Panc1 (cell line): ENCODE data around the gene AMZ1.

ENCODE experiments used
- POLR2AphosphoS5 ChIP-seq: IDR thresholded peaks from 2 replicates; pipeline ENCODE4 v1.6.1; 2012; ENCODE audit warnings: mild to moderate bottlenecking, low read depth, low read length, moderate library complexity
- SIN3A ChIP-seq: IDR thresholded peaks from 2 replicates; pipeline ENCODE4 v1.6.1; 2012; ENCODE audit warnings: low read depth, mild to moderate bottlenecking, low read length, moderate library complexity, borderline replicate concordance; ENCODE audit not compliant: insufficient read depth
- TF ChIP-seq, protein P1 (sequence below): fragments of 450-650 bp; IDR thresholded peaks from 2 replicates; pipeline ENCODE4 v1.5.1; 2017; ENCODE audit warnings: mild to moderate bottlenecking
- TF ChIP-seq, protein P2 (sequence below), 2 experiments: IDR thresholded peaks; 2 replicates each; pipeline ENCODE4 v1.6.1; 2011 to 2012; ENCODE audit warnings: low read depth in 2 of 2, control low read depth in 1 of 2, low read length in 1 of 2, mild to moderate bottlenecking in 1 of 2, moderate library complexity in 1 of 2; ENCODE audit not compliant: insufficient read depth in 1 of 2

DNA sequence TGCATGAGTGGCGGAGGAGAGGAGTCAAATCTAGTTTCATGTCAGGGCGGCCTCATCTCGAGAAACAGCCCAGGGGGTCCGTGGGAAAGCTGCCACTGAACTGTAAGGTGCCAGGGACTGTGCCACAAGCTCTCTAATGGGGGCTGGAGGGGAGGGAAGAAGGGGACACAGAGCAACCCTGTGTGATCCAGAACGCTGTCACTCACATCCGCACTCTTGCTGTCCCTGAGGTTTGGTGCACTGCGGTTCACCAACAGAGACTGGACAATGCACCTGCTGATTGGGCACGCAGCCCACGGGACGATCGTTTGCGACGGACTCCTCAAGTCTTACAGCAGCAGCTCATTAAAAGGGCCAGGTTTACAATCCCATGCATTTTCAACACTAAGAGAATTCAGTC is 47.7 kb downstream of the AMZ1 start:
- TF ChIP-seq, protein P1, sequence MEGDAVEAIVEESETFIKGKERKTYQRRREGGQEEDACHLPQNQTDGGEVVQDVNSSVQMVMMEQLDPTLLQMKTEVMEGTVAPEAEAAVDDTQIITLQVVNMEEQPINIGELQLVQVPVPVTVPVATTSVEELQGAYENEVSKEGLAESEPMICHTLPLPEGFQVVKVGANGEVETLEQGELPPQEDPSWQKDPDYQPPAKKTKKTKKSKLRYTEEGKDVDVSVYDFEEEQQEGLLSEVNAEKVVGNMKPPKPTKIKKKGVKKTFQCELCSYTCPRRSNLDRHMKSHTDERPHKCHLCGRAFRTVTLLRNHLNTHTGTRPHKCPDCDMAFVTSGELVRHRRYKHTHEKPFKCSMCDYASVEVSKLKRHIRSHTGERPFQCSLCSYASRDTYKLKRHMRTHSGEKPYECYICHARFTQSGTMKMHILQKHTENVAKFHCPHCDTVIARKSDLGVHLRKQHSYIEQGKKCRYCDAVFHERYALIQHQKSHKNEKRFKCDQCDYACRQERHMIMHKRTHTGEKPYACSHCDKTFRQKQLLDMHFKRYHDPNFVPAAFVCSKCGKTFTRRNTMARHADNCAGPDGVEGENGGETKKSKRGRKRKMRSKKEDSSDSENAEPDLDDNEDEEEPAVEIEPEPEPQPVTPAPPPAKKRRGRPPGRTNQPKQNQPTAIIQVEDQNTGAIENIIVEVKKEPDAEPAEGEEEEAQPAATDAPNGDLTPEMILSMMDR: no peak
- TF ChIP-seq, protein P2, sequence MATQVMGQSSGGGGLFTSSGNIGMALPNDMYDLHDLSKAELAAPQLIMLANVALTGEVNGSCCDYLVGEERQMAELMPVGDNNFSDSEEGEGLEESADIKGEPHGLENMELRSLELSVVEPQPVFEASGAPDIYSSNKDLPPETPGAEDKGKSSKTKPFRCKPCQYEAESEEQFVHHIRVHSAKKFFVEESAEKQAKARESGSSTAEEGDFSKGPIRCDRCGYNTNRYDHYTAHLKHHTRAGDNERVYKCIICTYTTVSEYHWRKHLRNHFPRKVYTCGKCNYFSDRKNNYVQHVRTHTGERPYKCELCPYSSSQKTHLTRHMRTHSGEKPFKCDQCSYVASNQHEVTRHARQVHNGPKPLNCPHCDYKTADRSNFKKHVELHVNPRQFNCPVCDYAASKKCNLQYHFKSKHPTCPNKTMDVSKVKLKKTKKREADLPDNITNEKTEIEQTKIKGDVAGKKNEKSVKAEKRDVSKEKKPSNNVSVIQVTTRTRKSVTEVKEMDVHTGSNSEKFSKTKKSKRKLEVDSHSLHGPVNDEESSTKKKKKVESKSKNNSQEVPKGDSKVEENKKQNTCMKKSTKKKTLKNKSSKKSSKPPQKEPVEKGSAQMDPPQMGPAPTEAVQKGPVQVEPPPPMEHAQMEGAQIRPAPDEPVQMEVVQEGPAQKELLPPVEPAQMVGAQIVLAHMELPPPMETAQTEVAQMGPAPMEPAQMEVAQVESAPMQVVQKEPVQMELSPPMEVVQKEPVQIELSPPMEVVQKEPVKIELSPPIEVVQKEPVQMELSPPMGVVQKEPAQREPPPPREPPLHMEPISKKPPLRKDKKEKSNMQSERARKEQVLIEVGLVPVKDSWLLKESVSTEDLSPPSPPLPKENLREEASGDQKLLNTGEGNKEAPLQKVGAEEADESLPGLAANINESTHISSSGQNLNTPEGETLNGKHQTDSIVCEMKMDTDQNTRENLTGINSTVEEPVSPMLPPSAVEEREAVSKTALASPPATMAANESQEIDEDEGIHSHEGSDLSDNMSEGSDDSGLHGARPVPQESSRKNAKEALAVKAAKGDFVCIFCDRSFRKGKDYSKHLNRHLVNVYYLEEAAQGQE (IDR thresholded peaks at IDR 0.05; ENCODE audit: insufficient read depth in 1 of 2, low read depth in 2 of 2, low read length in 1 of 2): no peak
- TF ChIP-seq SIN3A (no peak), POLR2AphosphoS5 (no peak)
